22Rv1 (cell line): Measurements from ENCODE around the gene B3GAT3.

Experiments
- ZFX ChIP-seq: fragments of 450-650 bp; IDR thresholded peaks from 2 replicates; pipeline ENCODE4 v1.6.1; 2017; ENCODE audit warnings: antibody characterized with exemption, borderline replicate concordance
- TF ChIP-seq, protein P1 (sequence below): fragments of 450-650 bp; IDR thresholded peaks from 2 replicates; pipeline ENCODE4 v1.5.1; 2017; ENCODE audit warnings: mild to moderate bottlenecking

GRCh38 chr11:62666259-62666926, 44.6 kb upstream of the B3GAT3 start:
- TF ChIP-seq, protein P1, sequence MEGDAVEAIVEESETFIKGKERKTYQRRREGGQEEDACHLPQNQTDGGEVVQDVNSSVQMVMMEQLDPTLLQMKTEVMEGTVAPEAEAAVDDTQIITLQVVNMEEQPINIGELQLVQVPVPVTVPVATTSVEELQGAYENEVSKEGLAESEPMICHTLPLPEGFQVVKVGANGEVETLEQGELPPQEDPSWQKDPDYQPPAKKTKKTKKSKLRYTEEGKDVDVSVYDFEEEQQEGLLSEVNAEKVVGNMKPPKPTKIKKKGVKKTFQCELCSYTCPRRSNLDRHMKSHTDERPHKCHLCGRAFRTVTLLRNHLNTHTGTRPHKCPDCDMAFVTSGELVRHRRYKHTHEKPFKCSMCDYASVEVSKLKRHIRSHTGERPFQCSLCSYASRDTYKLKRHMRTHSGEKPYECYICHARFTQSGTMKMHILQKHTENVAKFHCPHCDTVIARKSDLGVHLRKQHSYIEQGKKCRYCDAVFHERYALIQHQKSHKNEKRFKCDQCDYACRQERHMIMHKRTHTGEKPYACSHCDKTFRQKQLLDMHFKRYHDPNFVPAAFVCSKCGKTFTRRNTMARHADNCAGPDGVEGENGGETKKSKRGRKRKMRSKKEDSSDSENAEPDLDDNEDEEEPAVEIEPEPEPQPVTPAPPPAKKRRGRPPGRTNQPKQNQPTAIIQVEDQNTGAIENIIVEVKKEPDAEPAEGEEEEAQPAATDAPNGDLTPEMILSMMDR = no peak
- TF ChIP-seq ZFX = no peak
